ENCODE results near the gene FAM228A. TPM values are rescaled to one million over a fixed set of nuclear protein-coding genes. Genes with fewer than 3 reads are reported as not detected.

FAM228A gene
- total and polyA plus RNA-seq, 2 donors (not counting 3 experiments of a cell fraction or from before 2014, with no cell fraction given) = 0.36 to 1.00 TPM

- CTCF ChIA-PET = interaction anchor here (1.0 kb wide), 1 partner anchor 390 kb away, joined by 3 read pairs; no protein-coding TSS in a partner anchor
Measured at GRCh38 chr2:24214880-24215279, 40.0 kb downstream of the FAM228A start.

More at GRCh38 chr2:24214880-24215279, 40.0 kb downstream of the FAM228A start:
- Histone ChIP-seq H3K27me3 (ENCODE audit: control insufficient read depth in 2 of 2, insufficient read depth in 2 of 2, low read length in 2 of 2) (no peaks in the 10 kb centered on the region), H3K4me3 (replicated peaks in 1 of 3; ENCODE audit: insufficient read depth in 1 of 3, low read depth in 1 of 3, low read length in 3 of 3) (no peak overlapping the region), H3K9ac (replicated peaks; ENCODE audit: extremely low read depth, insufficient read depth, low read length) (no peak overlapping the region), H3K4me2 (ENCODE audit: insufficient read depth, low read length) (no peak overlapping the region), H2AFZ (ENCODE audit: low read depth, low read length) (no peak overlapping the region), H3K9me3 (replicated peaks; ENCODE audit: control insufficient read depth, insufficient read depth, low read length) (no peaks in the 10 kb centered on the region), H3K79me2 (ENCODE audit: control insufficient read depth, insufficient read depth, low read length) (no peaks in the 10 kb centered on the region), H3K4me1 (ENCODE audit: control insufficient read depth, extremely low read depth, insufficient read depth, low read length) (no peaks in the 10 kb centered on the region), H3K27ac (ENCODE audit: insufficient read depth, low read depth, low read length) (no peak overlapping the region), H3K9me1 (replicated peaks; ENCODE audit: control insufficient read depth, extremely low read depth, insufficient read depth, low read length) (no peaks in the 10 kb centered on the region), H4K20me1 (replicated peaks; ENCODE audit: control insufficient read depth, extremely low read depth, insufficient read depth, low read length) (no peaks in the 10 kb centered on the region), H3K36me3 (ENCODE audit: control insufficient read depth in 2 of 2, extremely low read depth in 1 of 2, insufficient read depth in 2 of 2, low read length in 2 of 2) (peaks cover 6 to 20% of the 10 kb centered on the region in 2 experiments)
- TF ChIP-seq MYC (IDR thresholded peaks at IDR 0.05; ENCODE audit: low read depth, low read length) (no peak), JUN (IDR thresholded peaks at IDR 0.05; ENCODE audit: borderline replicate concordance, insufficient read depth, insufficient read length, low read depth) (no peak), FOS (IDR thresholded peaks at IDR 0.05; ENCODE audit: borderline replicate concordance, insufficient read depth, low read length) (no peak), CTCF (IDR thresholded peaks at IDR 0.05; ENCODE audit: extremely low read depth in 1 of 2, insufficient read depth in 1 of 2, low read depth in 1 of 2, low read length in 2 of 2) (no peak), MAX (IDR thresholded peaks at IDR 0.05; ENCODE audit: insufficient read depth, insufficient read length) (no peak), EZH2 (IDR thresholded peaks at IDR 0.05; ENCODE audit: borderline replicate concordance, low read depth, low read length, severe bottlenecking) (no peak), POLR2A (IDR thresholded peaks at IDR 0.05; ENCODE audit: low read depth, low read length) (no peak), GATA2 (IDR thresholded peaks at IDR 0.05; ENCODE audit: insufficient read depth, insufficient read length, low read depth, low read length) (no peak)
- no peak for DNase-seq (ENCODE audit: low read depth, low spot score)
- dilution Hi-C loops (cut with MboI; ENCODE audit: extremely low pct_ligation_motif_present, low sequenced_read_pairs) = no loop called here
- intact Hi-C loops (cut with micrococcal nuclease) = no loop called here
- FAIRE-seq = no peak
- no TSS peak for BruUV-seq (replicated peaks)
- POLR2A ChIA-PET = no interaction called here
